Measurements from ENCODE around the gene NELL1. TPM values are rescaled to one million over a fixed set of nuclear protein-coding genes. Genes with fewer than 3 reads are reported as not detected.

The NELL1 gene
- total RNA-seq, 2 experiments from 2014 or later, result not detected

- H3K27me3 Mint-ChIP-seq, result no peaks in the 10 kb centered on the region
Observed at GRCh38 chr11:21421711-21422329, 752.4 kb downstream of the NELL1 start.

DNA sequence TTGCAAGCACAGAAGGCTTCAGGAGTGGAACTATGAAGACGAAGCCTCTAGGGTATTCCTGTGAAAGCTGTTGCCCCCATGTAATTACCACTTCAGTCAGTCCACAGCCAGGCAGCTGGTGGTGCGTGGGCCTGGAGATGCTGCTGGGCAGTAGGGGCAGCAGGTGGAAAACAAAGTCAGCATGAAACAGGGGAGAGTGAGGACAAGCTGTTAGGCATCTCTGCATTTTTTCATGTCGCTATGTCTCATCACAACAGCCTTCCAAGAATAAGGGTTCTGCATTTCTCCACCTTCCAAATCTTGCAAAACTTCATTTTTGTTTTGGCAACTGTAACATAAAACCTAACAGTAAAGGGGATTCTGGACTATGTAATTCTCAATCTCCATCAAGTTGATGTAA is 757.5 kb downstream of the NELL1 start:
- no peaks in the 10 kb centered on the region for H3K27me3 Mint-ChIP-seq
- DNase-seq (no peak), ATAC-seq (no peak)
- no peak overlapping the region for H3K27ac Mint-ChIP-seq
- no peak overlapping the region for H3K4me3 Mint-ChIP-seq
- H3K9me3 Mint-ChIP-seq (ENCODE audit: low read depth), result peaks cover 7% of the 10 kb centered on the region
- H3K36me3 Mint-ChIP-seq, result no peaks in the 10 kb centered on the region
- H3K4me1 Mint-ChIP-seq, result no peaks in the 10 kb centered on the region
- CTCF ChIA-PET, result no interaction called here

More at GRCh38 chr11:21421711-21422329, 752.4 kb downstream of the NELL1 start:
- H3K4me3 Mint-ChIP-seq, result no peak overlapping the region
- H3K9me3 Mint-ChIP-seq (ENCODE audit: low read depth), result peaks cover 11% of the 10 kb centered on the region
- ATAC-seq, result no peak
- H3K36me3 Mint-ChIP-seq, result no peaks in the 10 kb centered on the region
- H3K27ac Mint-ChIP-seq, result no peak overlapping the region
- CTCF ChIA-PET, result no interaction called here
- no peak for DNase-seq
- H3K4me1 Mint-ChIP-seq, result no peaks in the 10 kb centered on the region

DNA sequence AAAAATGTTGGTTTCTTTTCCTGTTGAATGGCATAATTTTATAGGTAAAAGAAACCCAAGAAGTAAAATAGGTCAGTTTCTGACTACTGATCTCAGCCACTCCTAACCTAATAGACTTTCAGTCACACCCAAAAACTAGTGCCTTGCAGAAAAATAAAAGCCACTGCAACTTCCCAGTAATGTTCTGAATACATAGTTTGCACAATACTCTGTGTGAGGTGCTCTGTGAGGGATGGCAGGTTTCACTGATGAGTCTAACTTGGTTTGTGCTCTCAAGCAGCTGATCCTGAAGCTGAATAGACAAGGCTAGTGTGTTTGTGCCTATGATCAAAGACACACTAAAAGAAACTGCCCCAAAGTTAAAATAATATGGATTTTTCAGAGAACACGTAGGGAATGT is 758.3 kb downstream of the NELL1 start:
- no peak for ATAC-seq
- Mint-ChIP-seq H3K27ac (no peak overlapping the region), H3K9me3 (ENCODE audit: low read depth) (peaks cover 7% of the 10 kb centered on the region), H3K4me1 (no peaks in the 10 kb centered on the region), H3K27me3 (no peaks in the 10 kb centered on the region), H3K36me3 (no peaks in the 10 kb centered on the region), H3K4me3 (no peak overlapping the region)
- no peak for DNase-seq
- CTCF ChIA-PET, result no interaction called here

GRCh38 chr11:21428796-21429195 is 759.4 kb downstream of the NELL1 start:
- no peaks in the 10 kb centered on the region for H3K36me3 Mint-ChIP-seq
- CTCF ChIA-PET, result no interaction called here
- no peak overlapping the region for H3K27ac Mint-ChIP-seq
- H3K9me3 Mint-ChIP-seq (ENCODE audit: low read depth), result peaks cover 3% of the 10 kb centered on the region
- ATAC-seq (no peak), DNase-seq (no peak)
- H3K27me3 Mint-ChIP-seq, result no peaks in the 10 kb centered on the region
- H3K4me3 Mint-ChIP-seq, result no peak overlapping the region
- H3K4me1 Mint-ChIP-seq, result no peaks in the 10 kb centered on the region

DNA sequence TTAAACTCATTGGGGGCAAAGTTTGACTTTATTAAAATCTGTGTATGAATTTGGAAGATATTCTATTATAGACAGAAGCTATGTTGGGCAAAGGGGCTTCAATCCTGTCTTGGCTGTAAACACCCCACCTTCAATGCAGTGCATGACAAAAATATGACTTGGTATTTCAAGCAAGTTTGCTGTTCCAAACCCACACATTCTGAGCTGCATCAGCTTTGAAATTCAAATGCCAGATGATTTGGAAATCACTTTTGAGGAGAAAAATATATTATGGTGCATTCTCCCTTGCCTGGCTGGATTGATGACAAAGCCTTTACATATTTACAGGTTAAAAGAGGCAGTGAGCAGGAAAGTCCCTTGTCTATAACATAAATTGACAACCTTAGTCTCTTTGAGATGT is 760.0 kb downstream of the NELL1 start:
- Mint-ChIP-seq H3K4me3 (no peak overlapping the region), H3K9me3 (ENCODE audit: low read depth) (peaks cover 3% of the 10 kb centered on the region), H3K27me3 (no peaks in the 10 kb centered on the region), H3K4me1 (no peaks in the 10 kb centered on the region), H3K36me3 (no peaks in the 10 kb centered on the region), H3K27ac (no peak overlapping the region)
- ATAC-seq, result no peak
- CTCF ChIA-PET, result no interaction called here
- DNase-seq, result no peak

GRCh38 chr11:21430537-21430936 is 761.2 kb downstream of the NELL1 start:
- H3K27ac Mint-ChIP-seq, result no peak overlapping the region
- peaks cover 3% of the 10 kb centered on the region for H3K9me3 Mint-ChIP-seq (ENCODE audit: low read depth)
- H3K36me3 Mint-ChIP-seq, result no peaks in the 10 kb centered on the region
- no peaks in the 10 kb centered on the region for H3K27me3 Mint-ChIP-seq
- DNase-seq (no peak), ATAC-seq (no peak)
- CTCF ChIA-PET, result no interaction called here
- no peak overlapping the region for H3K4me3 Mint-ChIP-seq
- H3K4me1 Mint-ChIP-seq, result no peaks in the 10 kb centered on the region

- no peak for DNase-seq
- H3K4me3 Mint-ChIP-seq, result no peak overlapping the region
- no peaks in the 10 kb centered on the region for H3K27me3 Mint-ChIP-seq
- H3K27ac Mint-ChIP-seq, result no peak overlapping the region
- no peaks in the 10 kb centered on the region for H3K36me3 Mint-ChIP-seq
- peaks cover 4% of the 10 kb centered on the region for H3K9me3 Mint-ChIP-seq (ENCODE audit: low read depth)
- ATAC-seq, result no peak
- CTCF ChIA-PET, result no interaction called here
- no peaks in the 10 kb centered on the region for H3K4me1 Mint-ChIP-seq
Observed at GRCh38 chr11:21446939-21447590, 777.7 kb downstream of the NELL1 start.

GRCh38 chr11:21447871-21448270 is 778.5 kb downstream of the NELL1 start:
- CTCF ChIA-PET, result no interaction called here
- no peaks in the 10 kb centered on the region for H3K27me3 Mint-ChIP-seq
- ATAC-seq, result no peak
- no peak for DNase-seq
- peaks cover 4% of the 10 kb centered on the region for H3K9me3 Mint-ChIP-seq (ENCODE audit: low read depth)
- H3K27ac Mint-ChIP-seq, result no peak overlapping the region
- no peak overlapping the region for H3K4me3 Mint-ChIP-seq
- no peaks in the 10 kb centered on the region for H3K4me1 Mint-ChIP-seq
- no peaks in the 10 kb centered on the region for H3K36me3 Mint-ChIP-seq

DNA sequence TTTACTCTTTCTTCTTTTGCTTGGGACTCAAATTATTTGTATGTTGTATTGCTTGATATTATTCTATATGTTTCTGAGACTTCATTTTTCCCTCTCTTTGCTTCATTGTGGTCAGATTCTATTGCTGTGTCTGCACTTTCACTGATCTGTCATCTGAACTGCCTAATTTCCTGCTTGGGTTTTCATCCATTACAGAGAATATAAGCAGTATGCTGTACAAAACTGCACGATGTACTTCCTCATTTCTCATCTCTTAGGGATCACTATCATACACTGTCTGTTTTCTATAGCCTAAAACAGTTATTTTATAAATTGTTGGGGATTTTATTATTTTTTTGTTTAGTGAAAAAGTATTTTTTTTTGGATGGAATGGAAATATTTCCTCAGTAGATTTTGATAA is 786.8 kb downstream of the NELL1 start:
- H3K9me3 Mint-ChIP-seq (ENCODE audit: low read depth), result no peaks in the 10 kb centered on the region
- no peaks in the 10 kb centered on the region for H3K36me3 Mint-ChIP-seq
- CTCF ChIA-PET, result no interaction called here
- no peaks in the 10 kb centered on the region for H3K27me3 Mint-ChIP-seq
- ATAC-seq (no peak), DNase-seq (no peak)
- no peaks in the 10 kb centered on the region for H3K4me1 Mint-ChIP-seq
- H3K27ac Mint-ChIP-seq, result no peak overlapping the region
- H3K4me3 Mint-ChIP-seq, result no peak overlapping the region

GRCh38 chr11:21460082-21460481 is 790.7 kb downstream of the NELL1 start:
- no peak overlapping the region for H3K4me3 Mint-ChIP-seq
- no peaks in the 10 kb centered on the region for H3K9me3 Mint-ChIP-seq (ENCODE audit: low read depth)
- H3K4me1 Mint-ChIP-seq, result no peaks in the 10 kb centered on the region
- no peak overlapping the region for H3K27ac Mint-ChIP-seq
- H3K27me3 Mint-ChIP-seq, result no peaks in the 10 kb centered on the region
- DNase-seq, result no peak
- CTCF ChIA-PET, result no interaction called here
- ATAC-seq, result no peak
- H3K36me3 Mint-ChIP-seq, result no peaks in the 10 kb centered on the region

GRCh38 chr11:21461701-21462100 is 792.3 kb downstream of the NELL1 start:
- Mint-ChIP-seq H3K4me3 (no peak overlapping the region), H3K27ac (no peak overlapping the region), H3K4me1 (no peaks in the 10 kb centered on the region), H3K27me3 (no peaks in the 10 kb centered on the region), H3K36me3 (no peaks in the 10 kb centered on the region), H3K9me3 (ENCODE audit: low read depth) (no peaks in the 10 kb centered on the region)
- CTCF ChIA-PET, result no interaction called here
- no peak for DNase-seq
- no peak for ATAC-seq

GRCh38 chr11:21464601-21465193 is 795.3 kb downstream of the NELL1 start:
- Mint-ChIP-seq H3K27me3 (no peaks in the 10 kb centered on the region), H3K27ac (no peak overlapping the region), H3K36me3 (no peaks in the 10 kb centered on the region), H3K4me3 (no peak overlapping the region), H3K4me1 (no peaks in the 10 kb centered on the region), H3K9me3 (ENCODE audit: low read depth) (no peaks in the 10 kb centered on the region)
- no peak for DNase-seq
- ATAC-seq, result no peak
- CTCF ChIA-PET, result no interaction called here

DNA sequence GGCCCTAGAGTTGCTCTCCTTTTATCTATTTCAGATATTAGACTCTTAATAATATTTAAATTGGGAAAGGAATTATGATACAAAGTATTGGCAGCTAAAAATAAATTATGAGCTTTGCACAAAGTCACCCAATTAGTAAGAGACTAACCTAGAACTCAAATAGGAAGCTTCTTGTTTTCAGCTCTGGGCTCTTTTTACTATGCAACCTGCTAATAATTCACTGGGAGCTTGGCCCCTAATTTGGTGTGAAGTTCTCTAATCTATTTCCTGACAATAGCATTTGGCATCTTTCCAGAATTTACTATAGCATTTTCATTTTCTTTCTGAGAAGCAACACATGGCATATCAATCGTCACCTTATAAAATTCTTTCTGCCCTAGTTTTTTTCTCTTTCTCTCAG is 795.8 kb downstream of the NELL1 start:
- Mint-ChIP-seq H3K4me1 (no peaks in the 10 kb centered on the region), H3K4me3 (no peak overlapping the region), H3K27me3 (no peaks in the 10 kb centered on the region), H3K27ac (no peak overlapping the region), H3K36me3 (no peaks in the 10 kb centered on the region), H3K9me3 (ENCODE audit: low read depth) (no peaks in the 10 kb centered on the region)
- CTCF ChIA-PET, result no interaction called here
- DNase-seq (no peak), ATAC-seq (no peak)

DNA sequence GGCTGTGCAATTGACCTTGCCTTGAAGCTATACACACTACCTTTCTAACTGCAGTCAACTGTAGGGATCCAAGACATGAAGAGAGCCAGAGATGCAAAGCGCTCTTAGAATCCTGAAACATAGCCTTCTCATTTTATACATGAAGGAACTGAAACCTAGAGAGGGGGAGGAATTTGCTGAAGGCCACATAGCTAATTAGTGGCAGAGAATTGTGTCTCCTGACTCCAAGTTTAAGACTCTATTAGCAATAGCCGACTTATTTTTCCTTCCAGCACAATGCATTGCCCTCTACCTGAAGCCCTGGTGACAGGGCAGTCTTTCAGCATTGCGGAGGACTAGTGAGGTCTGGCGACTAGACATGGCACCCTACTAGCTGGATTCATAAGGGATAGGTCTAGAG is 796.5 kb downstream of the NELL1 start:
- DNase-seq, result no peak
- no peaks in the 10 kb centered on the region for H3K4me1 Mint-ChIP-seq
- H3K9me3 Mint-ChIP-seq (ENCODE audit: low read depth), result no peaks in the 10 kb centered on the region
- H3K36me3 Mint-ChIP-seq, result no peaks in the 10 kb centered on the region
- H3K27me3 Mint-ChIP-seq, result no peaks in the 10 kb centered on the region
- ATAC-seq, result no peak
- CTCF ChIA-PET, result no interaction called here
- no peak overlapping the region for H3K4me3 Mint-ChIP-seq
- H3K27ac Mint-ChIP-seq, result no peak overlapping the region
